Gastrocnemius medialis (tissue), 4 donors: ENCODE measurements around the gene STARD7. TPM values are rescaled to one million over a fixed set of nuclear protein-coding genes. Genes with fewer than 3 reads are reported as not detected.
A peak's percentile ranks its signal among the peaks of the same experiment; 100 is the strongest.

ENCODE experiments used
- ATAC-seq, 2 donors: fragments of 150-250 bp; one replicate each; pipeline ENCODE4 v1.9.1; 2016
- DNase-seq, 2 donors: peaks; one replicate each; pipeline ENCODE4 v3.0.0-alpha.2; 2019
- H3K27ac ChIP-seq, 4 donors: fragments of 200-600 bp; sonication (generic); 1 replicate in 1 of 4; 2 replicates in 3 of 4; pipeline ENCODE4 v1.5.1; 2016 to 2018; ENCODE audit warnings: mild to moderate bottlenecking in 2 of 4, moderate library complexity in 1 of 4
- H3K27me3 ChIP-seq, 3 donors: fragments of 200-600 bp; sonication (generic) in 2 of 3; 1 replicate in 1 of 3; 2 replicates in 2 of 3; pipeline versions ENCODE4 v1.5.1 to v1.6.0; 2016 to 2019; ENCODE audit warnings: mild to moderate bottlenecking in 1 of 3, moderate library complexity in 1 of 3
- H3K36me3 ChIP-seq, 2 donors: fragments of 200-600 bp; sonication (generic) in 1 of 2; one replicate each; pipeline ENCODE4 v1.5.1; 2017 to 2018
- H3K4me1 ChIP-seq, 2 donors: fragments of 200-600 bp; sonication (generic) in 1 of 2; one replicate each; pipeline ENCODE4 v1.5.1; 2016 to 2017; ENCODE audit warnings: mild to moderate bottlenecking in 2 of 2
- H3K4me3 ChIP-seq, 4 donors: fragments of 200-600 bp; sonication (generic) in 3 of 4; 1 replicate in 1 of 4; 2 replicates in 3 of 4; pipeline ENCODE4 v1.5.1; 2016 to 2019; ENCODE audit warnings: mild to moderate bottlenecking in 2 of 4
- H3K9me3 ChIP-seq, 3 donors: fragments of 200-600 bp; sonication (generic) in 2 of 3; 1 replicate in 1 of 3; 2 replicates in 2 of 3; pipeline ENCODE4 v1.5.1; 2016 to 2019
- POLR2A ChIP-seq, 2 donors: fragments of 450-650 bp; IDR thresholded peaks; one replicate each; pipeline ENCODE4 v1.6.1; 2017; ENCODE audit warnings: antibody characterized with exemption in 2 of 2, mild to moderate bottlenecking in 2 of 2, moderate library complexity in 2 of 2
- in situ Hi-C, 4 donors: fragments of 200-750 bp; cut with MboI; loops; one replicate each; pipeline versions ENCODE4 v1.15.0 to v1.8.0; 2017; ENCODE audit warnings: low sequenced_read_pairs in 4 of 4
- intact Hi-C: fragments of 100-400 bp; cut with DNase I; formaldehyde crosslinking; loops from one replicate; pipeline ENCODE4 v1.15.1; 2023; ENCODE audit warnings: low total_unique reads
- total RNA-seq, 4 donors: library from RNA; depleted of rRNA; stranded (reverse); fragments of >200 nt; gene quantifications; one replicate each; pipeline versions ENCODE4 v1.1.0 to v1.2.3, GENCODE V29; 2016
- TF ChIP-seq, protein P1 (sequence below), 5 experiments: fragments of 450-650 bp in 3 of 5; fragments of 200-600 bp in 2 of 5; sonication (generic) in 2 of 5; IDR thresholded peaks in 4 of 5; conservative IDR thresholded peaks in 1 of 5; 1 replicate in 4 of 5; 2 replicates in 1 of 5; pipeline ENCODE4 v1.5.1; 2016 to 2019; ENCODE audit warnings: antibody characterized with exemption in 5 of 5, mild to moderate bottlenecking in 3 of 5, moderate library complexity in 3 of 5

Gene STARD7
- total RNA-seq, 4 donors from 2014 or later = 237 to 512 (median 313) TPM

DNA sequence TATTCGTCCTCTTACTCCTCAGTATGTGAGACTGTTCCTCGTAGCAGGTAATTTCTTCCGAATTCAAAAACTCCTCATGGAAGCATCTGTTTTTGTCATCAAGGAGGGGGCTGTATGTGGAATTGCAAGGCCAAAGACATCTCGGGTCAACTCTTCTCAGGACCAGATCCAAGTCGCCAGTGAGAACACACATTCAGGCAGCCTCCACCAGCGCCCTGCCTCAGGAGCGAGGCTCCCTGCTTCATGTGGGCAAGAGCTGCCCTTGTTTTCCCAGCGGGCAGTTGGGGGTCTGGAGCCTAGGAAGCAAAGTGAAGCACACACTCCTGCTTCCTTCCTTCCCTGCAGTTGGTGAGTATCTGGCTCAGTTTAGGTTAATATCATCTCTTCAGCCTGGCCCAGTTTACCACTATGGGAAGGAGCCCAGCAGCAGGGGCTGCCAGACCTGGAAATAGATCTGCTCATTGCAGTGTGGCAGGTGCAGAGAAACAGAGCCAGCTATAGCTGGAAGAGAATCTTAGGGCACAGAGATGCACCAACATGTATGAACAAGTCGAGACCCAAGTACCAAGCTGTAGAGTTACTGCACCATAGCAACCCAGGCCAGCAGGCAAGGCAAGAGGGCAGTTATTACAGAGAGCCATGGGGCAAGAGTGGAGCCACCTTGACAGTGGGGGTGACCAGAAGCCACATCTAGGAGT lies 31.9 kb upstream of the STARD7 start:
- H3K9me3 ChIP-seq = no peaks in the 10 kb centered on the region

DNA sequence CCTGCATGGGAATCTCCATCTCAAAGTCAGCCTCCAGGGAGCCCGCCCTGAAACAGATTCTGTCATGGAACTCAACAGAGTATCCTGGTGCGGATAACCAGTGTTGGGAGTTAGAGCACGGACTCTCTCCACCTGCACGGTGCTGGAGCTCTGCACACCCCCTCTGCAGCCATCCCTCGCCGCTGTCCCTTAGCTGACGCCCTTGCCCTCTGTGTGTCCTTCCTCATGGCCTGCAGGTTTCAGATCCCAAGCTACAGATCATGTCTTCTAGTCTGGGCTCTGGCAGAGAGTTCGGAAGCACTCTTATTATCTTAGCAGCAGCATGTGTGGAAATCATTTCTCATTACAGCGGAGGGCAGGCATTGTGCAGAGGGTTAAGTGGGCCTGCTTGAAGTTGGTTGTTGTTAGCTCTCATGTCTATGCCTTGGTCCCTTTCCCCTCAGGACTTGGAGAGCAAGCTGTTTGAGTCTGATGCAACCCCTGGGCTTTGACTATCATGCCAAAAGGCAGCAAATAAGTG lies 31.2 kb upstream of the STARD7 start:
- in situ Hi-C loops (no loop called here), intact Hi-C loops (loop anchor here (2.0 kb wide), 2 partner anchors 21 to 33 kb away; no protein-coding TSS in a partner anchor)
- peaks cover 53 to 58% of the 10 kb centered on the region in 2 donors for H3K4me1 ChIP-seq
- H3K4me3 ChIP-seq = no peak overlapping the region
- TF ChIP-seq POLR2A (IDR thresholded peaks at IDR 0.05) = no peak
- TF ChIP-seq, protein P1, sequence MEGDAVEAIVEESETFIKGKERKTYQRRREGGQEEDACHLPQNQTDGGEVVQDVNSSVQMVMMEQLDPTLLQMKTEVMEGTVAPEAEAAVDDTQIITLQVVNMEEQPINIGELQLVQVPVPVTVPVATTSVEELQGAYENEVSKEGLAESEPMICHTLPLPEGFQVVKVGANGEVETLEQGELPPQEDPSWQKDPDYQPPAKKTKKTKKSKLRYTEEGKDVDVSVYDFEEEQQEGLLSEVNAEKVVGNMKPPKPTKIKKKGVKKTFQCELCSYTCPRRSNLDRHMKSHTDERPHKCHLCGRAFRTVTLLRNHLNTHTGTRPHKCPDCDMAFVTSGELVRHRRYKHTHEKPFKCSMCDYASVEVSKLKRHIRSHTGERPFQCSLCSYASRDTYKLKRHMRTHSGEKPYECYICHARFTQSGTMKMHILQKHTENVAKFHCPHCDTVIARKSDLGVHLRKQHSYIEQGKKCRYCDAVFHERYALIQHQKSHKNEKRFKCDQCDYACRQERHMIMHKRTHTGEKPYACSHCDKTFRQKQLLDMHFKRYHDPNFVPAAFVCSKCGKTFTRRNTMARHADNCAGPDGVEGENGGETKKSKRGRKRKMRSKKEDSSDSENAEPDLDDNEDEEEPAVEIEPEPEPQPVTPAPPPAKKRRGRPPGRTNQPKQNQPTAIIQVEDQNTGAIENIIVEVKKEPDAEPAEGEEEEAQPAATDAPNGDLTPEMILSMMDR (IDR thresholded peaks at IDR 0.05 in 4 of 5, conservative IDR thresholded peaks at IDR 0.05 in 1 of 5) = no peak
- no peaks in the 10 kb centered on the region for H3K27me3 ChIP-seq
- peak overlapping the region; percentile 72 to 86 (median 78) for H3K27ac ChIP-seq
- ATAC-seq (peak; percentile 4 to 40), DNase-seq (no peak)
- H3K36me3 ChIP-seq = no peaks in the 10 kb centered on the region
- no peaks in the 10 kb centered on the region for H3K9me3 ChIP-seq

More for the DNA sequence above, 31.9 kb upstream of the STARD7 start:
- TF ChIP-seq POLR2A (IDR thresholded peaks at IDR 0.05) = no peak
- TF ChIP-seq, protein P1 (IDR thresholded peaks at IDR 0.05 in 4 of 5, conservative IDR thresholded peaks at IDR 0.05 in 1 of 5) = no peak
- in situ Hi-C loops (no loop called here), intact Hi-C loops (loop anchor here (2.0 kb wide), 2 partner anchors 22 to 34 kb away; no protein-coding TSS in a partner anchor)
- H3K4me1 ChIP-seq = peaks cover 55 to 62% of the 10 kb centered on the region in 2 donors
- peak; percentile 89 to 94 for ATAC-seq
- peak; percentile 58 to 86 for DNase-seq
- H3K4me3 ChIP-seq = peak overlapping the region in 1 of 4 donors; percentile 19
- H3K36me3 ChIP-seq = no peaks in the 10 kb centered on the region
- peak overlapping the region; percentile 72 to 86 (median 78) for H3K27ac ChIP-seq
- H3K27me3 ChIP-seq = no peaks in the 10 kb centered on the region

DNA sequence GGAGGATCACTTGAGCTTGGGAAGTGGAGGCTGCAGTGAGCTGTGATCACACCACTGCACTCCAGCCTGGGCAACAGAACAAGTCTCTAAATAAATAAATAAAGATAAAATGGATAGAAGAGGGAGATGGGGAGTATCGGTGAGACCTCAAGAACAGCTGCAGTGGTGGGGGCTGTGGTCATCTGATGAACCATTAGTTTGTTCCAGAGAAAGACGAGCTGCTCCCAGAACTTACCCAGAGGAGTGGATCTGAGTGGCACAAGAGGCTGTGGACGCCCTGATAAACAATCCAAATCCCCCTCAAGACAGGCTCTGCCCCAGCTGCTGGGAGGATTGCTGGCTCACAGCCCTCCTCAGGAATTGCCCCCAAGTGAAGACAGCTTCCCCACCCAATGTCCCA lies 30.5 kb upstream of the STARD7 start:
- Histone ChIP-seq H3K36me3 (no peaks in the 10 kb centered on the region), H3K27ac (peak overlapping the region; percentile 72 to 86 (median 78)), H3K4me1 (peaks cover 53 to 56% of the 10 kb centered on the region in 2 donors), H3K27me3 (no peaks in the 10 kb centered on the region), H3K4me3 (no peak overlapping the region), H3K9me3 (no peaks in the 10 kb centered on the region)
- TF ChIP-seq, protein P1 (IDR thresholded peaks at IDR 0.05 in 4 of 5, conservative IDR thresholded peaks at IDR 0.05 in 1 of 5) = no peak
- no peak for TF ChIP-seq POLR2A (IDR thresholded peaks at IDR 0.05)
- in situ Hi-C loops = no loop called here
- intact Hi-C loops = no loop called here
- no peak for DNase-seq
- no peak for ATAC-seq

DNA sequence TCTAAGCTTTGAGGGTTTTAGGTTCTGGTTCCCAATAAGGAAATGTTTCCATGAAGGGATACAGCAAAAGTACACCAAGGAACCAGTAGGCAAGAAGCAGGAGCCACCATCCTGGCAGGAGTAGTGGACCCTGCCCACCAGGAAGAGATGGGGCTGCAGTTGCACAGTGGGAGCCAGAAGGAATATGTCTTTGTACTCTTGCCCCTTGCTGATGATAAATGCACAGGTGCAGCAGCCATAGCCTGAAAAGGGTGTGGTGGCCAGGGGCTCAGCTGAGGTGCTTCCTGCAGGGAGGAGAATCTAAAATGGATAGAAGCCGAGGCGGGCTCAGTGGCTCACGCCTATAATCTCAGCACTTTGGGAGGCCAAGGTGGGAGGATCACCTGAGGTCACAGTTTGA lies 29.6 kb upstream of the STARD7 start:
- intact Hi-C loops (no loop called here), in situ Hi-C loops (no loop called here)
- ATAC-seq (no peak), DNase-seq (no peak)
- no peak for TF ChIP-seq POLR2A (IDR thresholded peaks at IDR 0.05)
- TF ChIP-seq, protein P1 (IDR thresholded peaks at IDR 0.05 in 4 of 5, conservative IDR thresholded peaks at IDR 0.05 in 1 of 5) = no peak
- no peaks in the 10 kb centered on the region for H3K27me3 ChIP-seq
- no peak overlapping the region for H3K4me3 ChIP-seq
- peaks cover 48 to 51% of the 10 kb centered on the region in 2 donors for H3K4me1 ChIP-seq
- peak overlapping the region in 1 of 4 donors; percentile 86 for H3K27ac ChIP-seq
- H3K9me3 ChIP-seq = no peaks in the 10 kb centered on the region
- H3K36me3 ChIP-seq = no peaks in the 10 kb centered on the region
